A673 (cell line): ENCODE data around the gene GLOD5. TPM values are rescaled to one million over a fixed set of nuclear protein-coding genes. Genes with fewer than 3 reads are reported as not detected.

Source experiments
- BruUV-seq: library from RNA; stranded (reverse); fragments of 400-500 nt; replicated peaks from 2 replicates; lab custom pipeline; 2021; lab: Mats Ljungman, UMichigan
- CTCF ChIA-PET: fragments of 300-600 bp; sonication (Branson Sonifier 250); formaldehyde crosslinking; loops from one replicate; lab custom pipeline; 2022; ENCODE audit warnings: antibody characterized with exemption; lab: Charles Lee
- POLR2A ChIA-PET: fragments of 300-600 bp; sonication (Branson Sonifier 250); formaldehyde crosslinking; loops from one replicate; lab custom pipeline; 2022; ENCODE audit warnings: antibody characterized with exemption; ENCODE audit not compliant: low non-redundant PET; lab: Charles Lee
- DNase-seq: peaks from one replicate; pipeline ENCODE4 v3.0.0-alpha.2; 2015; ENCODE audit warnings: low spot score
- H3K27ac ChIP-seq: fragments of 200-600 bp; sonication (generic); 2 replicates; pipeline ENCODE4 v1.5.1; 2016; ENCODE audit warnings: mixed run types, low read depth, mild to moderate bottlenecking, mixed read lengths, antibody characterized with exemption, low read length; ENCODE audit not compliant: poor library complexity, severe bottlenecking
- H3K27me3 ChIP-seq: fragments of 200-600 bp; sonication (generic); replicated peaks from 2 replicates; pipeline ENCODE4 v1.6.1; 2017; ENCODE audit warnings: mixed run types, low read depth, mild to moderate bottlenecking, mixed read lengths, antibody characterized with exemption, low read length; ENCODE audit not compliant: insufficient read depth, poor library complexity
- H3K36me3 ChIP-seq: fragments of 200-600 bp; sonication (generic); 2 replicates; pipeline ENCODE4 v1.6.1; 2016; ENCODE audit warnings: mixed run types, mild to moderate bottlenecking, mixed read lengths, antibody characterized with exemption, low read length; ENCODE audit not compliant: insufficient read depth, poor library complexity, severe bottlenecking
- H3K4me1 ChIP-seq: fragments of 200-600 bp; sonication (generic); 2 replicates; pipeline ENCODE4 v1.6.1; 2017; ENCODE audit warnings: mixed run types, mild to moderate bottlenecking, mixed read lengths, antibody characterized with exemption, low read length; ENCODE audit not compliant: insufficient read depth, poor library complexity, severe bottlenecking
- H3K4me3 ChIP-seq: fragments of 200-600 bp; sonication (generic); 2 replicates; pipeline ENCODE4 v1.5.1; 2016; ENCODE audit warnings: low read depth, mixed run types, mild to moderate bottlenecking, mixed read lengths, low read length; ENCODE audit not compliant: poor library complexity, severe bottlenecking
- H3K9me3 ChIP-seq: fragments of 200-600 bp; sonication (generic); 2 replicates; pipeline ENCODE4 v1.6.1; 2016; ENCODE audit warnings: mixed run types, low read depth, mild to moderate bottlenecking, mixed read lengths, antibody characterized with exemption, low read length; ENCODE audit not compliant: poor library complexity, severe bottlenecking
- CTCF ChIP-seq: fragments of 300-800, 200-600 bp; sonication (generic); conservative IDR thresholded peaks from 2 replicates; pipeline ENCODE4 v1.5.1; 2017; ENCODE audit warnings: low read depth, mild to moderate bottlenecking, antibody characterized with exemption, low read length, moderate library complexity, mixed read lengths
- EZH2 ChIP-seq: fragments of 200-600 bp; sonication (generic); IDR thresholded peaks from 2 replicates; pipeline ENCODE4 v1.6.1; 2017; ENCODE audit warnings: borderline replicate concordance, low read depth, mild to moderate bottlenecking, mixed read lengths, antibody characterized with exemption, low read length; ENCODE audit not compliant: poor library complexity, severe bottlenecking
- intact Hi-C: fragments of 100-400 bp; cut with micrococcal nuclease; formaldehyde crosslinking; loops from one replicate; pipeline ENCODE4 v1.10.0; 2022; ENCODE audit not compliant: unreplicated experiment
- total RNA-seq: library from RNA; stranded (reverse); gene quantifications from 2 replicates; pipeline ENCODE4 v1.2.3, GENCODE V29; 2021

The GLOD5 gene
- total RNA-seq, 1 experiment from 2014 or later: not detected

- intact Hi-C loops: no loop called here
These were observed 28.9 kb downstream of the GLOD5 start for GRCh38 chrX:48790477-48790876.

GRCh38 chrX:48791063-48791820 lies 29.7 kb downstream of the GLOD5 start:
- intact Hi-C loops: no loop called here
- no peaks in the 10 kb centered on the region for H3K36me3 ChIP-seq
- H3K27ac ChIP-seq: no peak overlapping the region
- DNase-seq: no peak
- H3K4me3 ChIP-seq: no peak overlapping the region
- no TSS peak for BruUV-seq
- no peak for TF ChIP-seq CTCF
- no peak for TF ChIP-seq EZH2
- H3K9me3 ChIP-seq: no peaks in the 10 kb centered on the region
- no peaks in the 10 kb centered on the region for H3K27me3 ChIP-seq
- CTCF ChIA-PET: no interaction called here
- POLR2A ChIA-PET: no interaction called here
- no peaks in the 10 kb centered on the region for H3K4me1 ChIP-seq

More at GRCh38 chrX:48790477-48790876, 28.9 kb downstream of the GLOD5 start:
- BruUV-seq: no TSS peak
- no peaks in the 10 kb centered on the region for H3K36me3 ChIP-seq
- no peaks in the 10 kb centered on the region for H3K27me3 ChIP-seq
- ChIA-PET POLR2A (no interaction called here), CTCF (no interaction called here)
- no peak overlapping the region for H3K27ac ChIP-seq
- DNase-seq: no peak
- H3K4me1 ChIP-seq: no peaks in the 10 kb centered on the region
- TF ChIP-seq CTCF (no peak), EZH2 (no peak)
- no peaks in the 10 kb centered on the region for H3K9me3 ChIP-seq
- H3K4me3 ChIP-seq: no peak overlapping the region

- Histone ChIP-seq H3K9me3 (no peaks in the 10 kb centered on the region), H3K4me1 (no peaks in the 10 kb centered on the region), H3K27ac (no peak overlapping the region), H3K27me3 (no peaks in the 10 kb centered on the region), H3K36me3 (no peaks in the 10 kb centered on the region), H3K4me3 (no peak overlapping the region)
- no peak for DNase-seq
- no TSS peak for BruUV-seq
- ChIA-PET POLR2A (no interaction called here), CTCF (interaction anchor here (0.5 kb wide), 1 partner anchor 253 kb away, joined by 6 read pairs; the partner anchor contains the start of gene TBC1D25)
- intact Hi-C loops: no loop called here
- no peak for TF ChIP-seq CTCF
- TF ChIP-seq EZH2: no peak
These were observed 30.7 kb downstream of the GLOD5 start for GRCh38 chrX:48792219-48792618.
